NCI-H226 (cell line): ENCODE data around the gene DNAAF1.

Source experiments
- DNase-seq: peaks from one replicate; pipeline ENCODE4 v3.0.0-alpha.2; 2015

The DNAAF1 gene

GRCh38 chr16:84161801-84162200 is 16.7 kb downstream of the DNAAF1 start:
- no peak for DNase-seq

DNA sequence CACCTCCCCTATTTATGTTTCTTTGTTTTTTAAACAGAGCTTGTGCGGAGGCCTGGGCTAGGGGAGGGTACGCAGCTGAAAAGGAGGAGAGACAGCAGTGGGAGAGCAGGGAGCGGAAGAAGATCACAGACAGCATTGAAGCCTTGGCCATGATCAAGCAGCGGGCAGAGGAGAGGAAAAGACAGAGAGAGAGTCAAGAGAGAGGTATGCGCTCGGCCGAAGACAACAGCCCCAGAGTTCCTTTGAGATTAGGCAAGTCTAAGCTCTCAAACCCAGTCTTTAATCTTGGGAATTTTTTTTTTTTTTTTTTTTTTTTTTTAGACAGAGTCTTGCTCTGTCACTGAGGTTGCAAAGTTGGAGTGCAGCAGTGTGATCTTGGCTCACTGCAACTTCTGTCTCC is 20.6 kb downstream of the DNAAF1 start:
- DNase-seq, result no peak

GRCh38 chr16:84166796-84167695 is 21.9 kb downstream of the DNAAF1 start:
- no peak for DNase-seq

- no peak for DNase-seq
Observed at GRCh38 chr16:84169765-84170310, 24.7 kb downstream of the DNAAF1 start.

DNA sequence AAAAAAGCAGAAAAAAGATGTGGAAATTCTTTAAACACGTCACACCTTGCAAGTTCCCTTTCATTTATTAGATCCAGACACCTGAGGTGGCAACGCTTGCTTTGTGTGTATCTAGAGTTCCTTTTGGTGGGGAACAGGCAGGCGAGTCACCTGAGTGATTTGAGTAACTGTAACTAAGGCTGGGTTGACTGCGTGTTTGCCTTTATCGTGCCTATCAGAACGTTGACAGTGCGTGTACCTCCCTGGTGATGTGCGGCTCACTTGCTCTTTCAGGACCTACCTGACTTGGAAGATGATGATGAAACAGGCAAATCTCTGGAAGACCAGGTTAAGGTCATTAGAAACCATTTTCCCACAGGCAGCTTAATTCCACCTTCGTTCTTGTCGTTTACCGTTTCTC is 29.3 kb downstream of the DNAAF1 start:
- DNase-seq, result no peak

DNA sequence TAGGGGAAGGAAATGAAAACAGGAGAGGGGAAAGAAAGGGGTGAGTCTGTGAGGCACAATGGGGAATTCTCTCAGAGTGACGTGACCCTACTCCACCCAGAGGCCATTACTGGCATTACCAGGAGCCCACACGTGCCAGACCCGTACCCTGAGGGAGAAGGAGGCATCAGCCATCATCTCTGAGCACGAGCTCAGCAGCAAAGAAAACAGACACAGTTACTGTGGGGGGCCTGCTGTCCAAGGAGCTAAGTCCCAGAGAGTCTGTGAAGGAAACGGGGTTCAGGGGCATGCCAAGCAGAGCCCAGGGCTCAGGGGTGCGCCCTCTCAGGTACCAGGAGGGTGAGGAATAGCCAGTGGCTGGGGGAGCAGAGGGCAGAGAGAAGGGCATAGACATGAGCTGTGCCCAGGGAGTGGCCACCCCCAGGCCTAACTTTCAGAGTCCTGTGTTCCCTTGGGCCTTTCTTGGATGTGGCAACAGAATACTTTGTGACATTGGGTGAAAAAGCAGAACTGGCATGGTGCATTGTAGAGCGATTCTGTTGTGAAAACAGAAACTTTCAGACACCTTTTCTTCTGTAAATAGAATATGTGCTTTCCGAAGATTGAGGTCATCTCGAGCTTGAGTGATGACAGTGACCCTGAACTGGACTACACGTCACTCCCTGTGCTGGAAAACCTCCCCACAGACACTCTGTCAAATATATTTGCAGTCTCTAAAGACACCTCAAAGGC is 30.4 kb downstream of the DNAAF1 start:
- peak; percentile 39 for DNase-seq

GRCh38 chr16:84176192-84177053 is 31.3 kb downstream of the DNAAF1 start:
- no peak for DNase-seq

DNA sequence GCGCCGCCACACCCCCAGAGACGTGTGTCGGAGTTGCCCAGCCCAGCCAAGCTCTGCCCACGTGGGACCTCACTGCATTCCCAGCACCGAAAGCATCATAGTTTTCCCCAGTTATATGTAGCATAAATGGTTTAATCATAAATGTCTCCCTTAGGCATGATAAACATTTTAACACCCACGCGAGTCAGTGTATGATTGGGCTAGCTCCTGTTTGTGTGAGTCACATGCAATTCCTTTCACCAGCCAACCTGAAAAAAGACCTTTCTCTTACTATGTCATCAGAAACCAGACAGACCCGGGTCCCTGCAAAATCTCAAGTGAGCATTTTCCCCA is 32.6 kb downstream of the DNAAF1 start:
- peak; percentile 39 for DNase-seq

DNA sequence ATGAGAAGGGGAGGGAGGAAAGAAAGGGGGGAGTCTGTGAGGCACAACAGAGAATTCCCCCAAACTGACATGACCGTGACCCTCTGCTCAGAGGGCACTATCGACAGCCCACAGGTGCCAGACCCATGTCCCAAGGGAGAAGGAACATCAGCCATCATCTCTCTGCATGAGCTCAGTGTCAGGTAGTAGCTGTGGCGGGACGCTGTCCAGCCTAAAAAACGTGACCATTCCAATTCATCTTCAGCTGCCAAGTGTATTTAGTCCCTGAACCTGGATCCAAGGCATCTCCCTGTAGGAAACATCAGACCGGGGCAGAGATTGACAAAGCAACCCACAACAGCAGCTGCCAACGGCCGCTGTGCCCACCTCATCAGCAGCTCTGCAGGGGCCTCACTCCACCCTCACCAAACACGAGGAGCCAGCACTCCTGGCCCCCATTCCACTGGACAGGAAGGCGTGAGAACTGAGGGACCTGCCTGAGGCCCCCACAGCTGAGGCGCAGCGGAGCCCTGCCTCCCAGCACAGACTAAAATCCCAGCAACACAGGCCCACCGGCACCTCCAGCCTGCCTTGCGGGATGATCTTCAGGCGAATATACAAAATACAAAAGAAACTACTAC is 33.1 kb downstream of the DNAAF1 start:
- DNase-seq, result no peak

DNA sequence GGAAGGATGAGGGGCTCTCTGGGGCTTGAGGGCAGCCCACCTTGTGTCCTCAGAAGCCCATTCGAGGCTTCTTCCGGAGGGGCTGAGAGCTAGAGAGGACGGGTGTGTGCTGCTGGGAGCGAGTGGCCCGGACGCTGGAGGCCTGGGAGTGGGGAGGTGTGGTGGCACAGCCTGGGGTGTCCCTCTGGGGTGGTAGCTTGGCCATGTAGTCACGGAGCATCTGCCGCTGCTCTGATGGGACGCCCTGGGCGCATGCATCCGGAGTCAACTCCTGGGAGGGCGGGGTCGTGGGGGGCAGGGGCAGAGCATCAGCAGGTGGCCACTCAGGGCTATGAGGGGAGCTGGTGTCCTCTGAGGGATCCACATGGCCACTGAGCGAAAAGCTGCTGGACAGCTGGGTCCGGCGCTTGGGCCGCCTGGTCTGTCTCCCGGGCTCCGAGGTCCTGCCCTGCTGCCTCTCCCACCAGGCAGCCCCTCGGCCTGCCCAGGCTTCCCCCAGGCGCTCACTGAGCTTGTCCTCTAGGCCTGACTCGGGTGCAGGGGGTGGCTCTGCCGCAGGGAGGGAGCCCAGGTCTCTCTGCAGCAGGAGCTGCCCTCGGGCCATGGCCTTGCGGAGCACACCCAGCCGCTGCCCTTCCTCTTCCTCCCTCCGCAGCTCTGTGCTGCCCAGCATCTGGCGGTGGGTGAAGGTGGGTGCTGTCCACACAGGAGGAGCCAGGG is 33.9 kb downstream of the DNAAF1 start:
- DNase-seq, result no peak

DNA sequence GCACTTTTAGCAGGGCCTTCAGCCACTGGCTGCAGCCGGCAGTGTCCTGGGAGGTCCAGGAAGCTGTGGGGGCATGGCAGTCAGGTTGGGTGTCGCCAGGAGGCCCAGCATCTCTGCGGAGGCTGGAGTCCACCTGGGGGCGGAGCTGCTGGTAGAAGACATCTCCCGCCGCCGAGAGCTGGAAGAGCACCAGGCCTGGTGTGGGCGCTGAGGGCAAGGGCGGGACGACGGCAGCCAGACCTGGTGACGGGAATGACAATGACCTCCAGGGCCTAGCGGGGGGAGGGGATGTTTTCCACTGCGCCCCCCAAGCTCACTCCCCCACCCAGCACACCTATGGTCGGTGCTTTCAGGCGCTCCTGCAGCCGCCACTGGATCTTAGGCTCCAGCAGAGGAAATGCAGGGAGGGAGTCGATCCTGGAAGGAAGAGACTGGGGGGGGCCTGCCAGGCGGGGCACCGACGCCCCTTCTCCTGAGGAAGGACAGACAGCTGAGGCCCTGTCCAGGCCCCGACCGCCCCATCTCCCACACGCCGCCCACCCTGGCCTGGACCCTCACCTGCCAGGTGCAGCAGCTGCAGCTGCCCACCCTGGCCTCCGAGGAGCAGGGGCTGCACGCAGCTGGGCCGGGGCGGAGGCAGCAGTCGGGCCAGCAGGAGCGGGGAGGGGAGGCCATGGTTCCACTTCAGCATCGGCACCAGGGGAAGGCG is 34.7 kb downstream of the DNAAF1 start:
- no peak for DNase-seq

DNA sequence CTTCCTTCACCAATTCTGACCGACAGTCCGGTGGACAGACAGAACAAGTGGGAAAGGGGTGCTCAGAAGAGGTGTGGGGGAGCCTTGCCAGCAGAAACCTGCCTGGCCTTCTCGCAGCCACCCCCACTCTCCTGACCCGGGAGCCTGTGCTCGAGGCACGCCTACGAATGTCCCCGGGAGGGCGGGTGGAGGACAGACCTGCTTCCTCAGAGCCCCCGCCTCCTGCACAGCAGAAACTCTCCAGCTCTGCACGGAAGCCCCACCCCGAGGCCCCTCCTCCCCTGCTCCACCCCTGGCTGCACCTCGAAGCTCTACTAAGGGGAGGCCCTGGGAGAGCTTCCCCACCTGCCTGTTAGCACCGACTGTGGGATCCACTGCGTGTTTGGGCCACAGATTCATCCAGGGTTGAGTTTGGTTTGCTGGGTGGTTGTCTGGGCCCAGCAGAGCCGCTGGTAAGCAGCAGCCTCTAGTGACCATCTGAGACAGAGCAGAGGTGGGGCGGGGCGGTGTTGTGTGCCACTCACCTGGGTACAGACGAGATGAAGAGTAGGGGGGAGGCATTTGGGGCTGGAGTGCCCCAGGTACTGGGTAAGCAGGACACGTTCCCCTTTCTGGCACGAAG is 35.5 kb downstream of the DNAAF1 start:
- no peak for DNase-seq

DNA sequence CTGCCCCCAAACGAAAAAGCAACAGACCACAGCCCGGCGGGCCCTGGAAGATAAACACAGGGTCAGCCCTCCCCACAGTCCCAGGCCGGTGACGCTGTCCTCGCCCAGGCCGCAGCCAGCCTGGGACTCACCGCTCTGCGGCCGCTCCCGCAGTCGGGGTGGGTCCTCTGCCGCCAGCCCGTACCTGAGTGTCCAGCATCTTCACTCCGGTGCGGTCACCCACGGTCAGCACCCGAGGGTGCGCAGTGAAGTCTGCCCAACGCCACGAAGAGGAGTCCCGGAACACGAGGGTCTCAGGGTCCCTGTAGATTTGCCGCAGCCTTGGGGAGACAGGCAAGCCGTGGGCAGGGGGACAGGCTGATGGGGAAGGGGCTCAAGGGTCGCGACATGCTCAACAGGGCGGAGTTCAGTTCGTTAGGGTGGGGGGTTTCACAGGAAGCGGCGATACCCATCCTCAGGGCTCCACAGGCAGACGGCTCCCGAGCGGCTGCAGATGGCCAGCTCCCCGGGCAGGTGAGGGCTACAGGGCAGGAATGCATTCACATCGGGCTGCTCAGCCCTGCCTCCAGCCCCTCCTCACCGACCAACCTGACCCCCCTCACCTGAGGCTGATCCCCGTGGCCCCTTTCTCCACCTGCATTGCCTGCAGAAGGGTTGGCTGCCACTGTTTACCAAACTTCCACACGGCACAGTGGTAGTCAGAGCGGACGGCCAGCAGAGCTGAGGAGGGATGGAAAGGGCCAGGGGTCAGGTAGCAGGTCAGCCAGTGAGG is 36.2 kb downstream of the DNAAF1 start:
- no peak for DNase-seq

GRCh38 chr16:84182104-84182503 is 37.0 kb downstream of the DNAAF1 start:
- DNase-seq, result no peak

- no peak for DNase-seq
Observed at GRCh38 chr16:84182680-84183571, 37.8 kb downstream of the DNAAF1 start.

- no peak for DNase-seq
Observed at GRCh38 chr16:84183572-84183875, 38.4 kb downstream of the DNAAF1 start.

DNA sequence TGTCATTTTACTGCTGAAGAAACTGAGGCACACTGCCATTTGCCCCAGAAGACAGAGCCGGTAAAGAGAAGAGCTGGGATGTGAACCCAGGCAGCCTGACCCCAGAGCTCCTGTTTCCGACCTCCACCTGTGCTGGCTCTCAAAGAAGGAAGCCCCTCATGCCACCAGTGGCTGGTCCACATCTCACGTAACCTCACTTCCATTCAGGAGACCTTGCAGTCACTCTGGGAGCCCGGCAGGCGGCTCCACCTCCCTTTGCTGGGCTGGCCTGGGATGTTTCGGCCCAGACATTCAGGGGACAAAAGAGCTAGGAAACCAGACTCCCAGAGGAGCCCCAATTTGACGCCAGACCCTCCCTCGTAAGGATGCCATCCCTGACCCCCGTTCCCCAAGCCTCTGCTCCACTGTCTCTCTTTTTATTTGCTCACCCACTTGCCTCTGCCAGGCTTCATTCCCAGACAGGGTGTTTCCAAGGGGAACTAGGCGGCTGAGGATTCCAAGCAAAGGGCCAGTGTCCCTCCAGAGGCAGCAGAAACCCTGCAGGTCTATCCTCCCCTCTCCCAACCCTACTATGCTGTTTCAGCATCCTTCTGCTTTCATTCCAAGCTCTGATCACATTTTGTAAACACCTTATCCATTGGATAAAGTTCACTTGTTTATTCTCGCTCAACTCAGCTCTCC is 38.9 kb downstream of the DNAAF1 start:
- no peak for DNase-seq

DNA sequence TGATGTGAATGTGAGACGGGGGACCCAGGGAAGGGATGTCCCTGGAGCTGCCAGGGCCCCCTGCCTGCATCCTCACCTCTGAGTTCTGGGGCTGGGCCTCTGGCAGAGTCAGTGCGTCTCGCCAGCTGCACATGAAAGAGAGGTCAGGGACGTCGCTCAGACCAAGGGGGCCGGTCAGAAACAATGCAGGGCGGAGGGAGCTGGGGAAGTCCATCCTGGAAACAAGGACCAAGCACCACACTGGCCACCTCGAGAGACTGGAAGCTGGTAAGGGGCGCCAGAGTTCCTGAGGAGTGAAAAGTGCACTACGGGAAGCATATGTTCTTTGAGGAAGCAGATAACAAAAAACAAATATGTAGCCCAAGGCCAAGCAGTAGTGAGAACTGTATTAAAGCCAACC is 39.7 kb downstream of the DNAAF1 start:
- no peak for DNase-seq
